HG02763 (cell line): ENCODE data around the gene AMH.

ENCODE experiments used
- ATAC-seq: cut with Tn5 transposase; IDR thresholded peaks from one replicate; pipeline ENCODE4 v1.9.1; 2021; ENCODE audit warnings: mild to moderate bottlenecking, moderate library complexity; ENCODE audit not compliant: unreplicated experiment

AMH gene

GRCh38 chr19:2233601-2234280, 15.4 kb upstream of the AMH start:
- ATAC-seq: no peak

GRCh38 chr19:2234996-2235380, 14.1 kb upstream of the AMH start:
- ATAC-seq: no peak

GRCh38 chr19:2235381-2236063, 13.6 kb upstream of the AMH start:
- ATAC-seq: peak; percentile 12

GRCh38 chr19:2236064-2236313, 13.1 kb upstream of the AMH start:
- no peak for ATAC-seq

GRCh38 chr19:2236314-2237050, 12.6 kb upstream of the AMH start, which contains the start of the genes PLEKHJ1 and SF3A2:
TSS of gene PLEKHJ1 (minus strand) at chr19:2236329. CDS start at chr19:2236248, 81 bp downstream.
TSS of gene SF3A2 (plus strand) at chr19:2236824. CDS start at chr19:2243419, 6,595 bp downstream.
- ATAC-seq: peak; percentile 80

GRCh38 chr19:2237051-2237868, 11.9 kb upstream of the AMH start:
- ATAC-seq: peak; percentile 18

- ATAC-seq: no peak
Measured at GRCh38 chr19:2237869-2238153, 11.3 kb upstream of the AMH start.

- ATAC-seq: no peak
Measured at GRCh38 chr19:2239173-2239572, 9.9 kb upstream of the AMH start.

- ATAC-seq: no peak
Measured at GRCh38 chr19:2239771-2240770, 9.1 kb upstream of the AMH start.

- no peak for ATAC-seq
Measured at GRCh38 chr19:2240881-2241760, 8.0 kb upstream of the AMH start.

GRCh38 chr19:2242092-2242537, 7.0 kb upstream of the AMH start:
- no peak for ATAC-seq

GRCh38 chr19:2242816-2243215, 6.3 kb upstream of the AMH start:
- ATAC-seq: no peak

- no peak for ATAC-seq
Measured at GRCh38 chr19:2243274-2244124, 5.6 kb upstream of the AMH start.

GRCh38 chr19:2244125-2244411, 5.1 kb upstream of the AMH start:
- no peak for ATAC-seq

GRCh38 chr19:2244486-2244885, 4.6 kb upstream of the AMH start:
- no peak for ATAC-seq

GRCh38 chr19:2245273-2245672, 3.9 kb upstream of the AMH start:
- ATAC-seq: no peak

- no peak for ATAC-seq
Measured at GRCh38 chr19:2246014-2246620, 3.0 kb upstream of the AMH start.

GRCh38 chr19:2246801-2247361, 2.2 kb upstream of the AMH start:
- no peak for ATAC-seq
